ENCODE data around the gene MEF2D. TPM values are rescaled to one million over a fixed set of nuclear protein-coding genes. Genes with fewer than 3 reads are reported as not detected.

Gene MEF2D
- total and polyA plus RNA-seq, 7 donors = 43.1 to 258 (median 126) TPM

GRCh38 chr1:156480016-156480370 is 20.6 kb downstream of the MEF2D start:
- intact Hi-C loops (cut with DNase I) = no loop called here
- Histone ChIP-seq H3K4me3 (no peak overlapping the region), H3K4me1 (peaks cover 99% of the 10 kb centered on the region), H3K9me3 (no peaks in the 10 kb centered on the region), H3K36me3 (ENCODE audit: insufficient read depth in 1 of 2, low read depth in 1 of 2) (peaks cover 4 to 85% of the 10 kb centered on the region in 2 donors), H3K27me3 (ENCODE audit: insufficient read depth in 3 of 3, low read length in 2 of 3) (no peaks in the 10 kb centered on the region), H3K27ac (peak overlapping the region; percentile 97)
- no peak for ATAC-seq
- DNase-seq = no peak
- 25 to 49% (median 35%) methylated on average over 4 of the region's 4 CpGs for WGBS, 3 donors
- TF ChIP-seq CTCF (IDR thresholded peaks at IDR 0.05) = no peak

GRCh38 chr1:156479093-156480015 is 21.2 kb downstream of the MEF2D start:
- peaks cover 97% of the 10 kb centered on the region for H3K4me1 ChIP-seq
- no peak overlapping the region for H3K4me3 ChIP-seq
- no peaks in the 10 kb centered on the region for H3K9me3 ChIP-seq
- DNase-seq (peak in 1 of 2 donors; percentile 58), ATAC-seq (no peak)
- no peak for TF ChIP-seq CTCF (IDR thresholded peaks at IDR 0.05)
- no peaks in the 10 kb centered on the region for H3K27me3 ChIP-seq (ENCODE audit: insufficient read depth in 3 of 3, low read length in 2 of 3)
- WGBS, 3 donors = 67 to 82% (median 75%) methylated on average over 14 to 15 of the region's 15 CpGs
- intact Hi-C loops (cut with DNase I) = no loop called here
- peaks cover 4 to 91% of the 10 kb centered on the region in 2 donors for H3K36me3 ChIP-seq (ENCODE audit: insufficient read depth in 1 of 2, low read depth in 1 of 2)
- H3K27ac ChIP-seq = peak overlapping the region; percentile 97

- peak overlapping the region; percentile 97 for H3K27ac ChIP-seq
- H3K36me3 ChIP-seq (ENCODE audit: insufficient read depth in 1 of 2, low read depth in 1 of 2) = peaks cover 4 to 100% of the 10 kb centered on the region in 2 donors
- intact Hi-C loops (cut with DNase I) = no loop called here
- DNase-seq = peak in 1 of 2 donors; percentile 34
- H3K9me3 ChIP-seq = no peaks in the 10 kb centered on the region
- 49 to 58% (median 53%) methylated on average over 8 of the region's 8 CpGs for WGBS, 3 donors
- peaks cover 95% of the 10 kb centered on the region for H3K4me1 ChIP-seq
- no peak for TF ChIP-seq CTCF (IDR thresholded peaks at IDR 0.05)
- no peaks in the 10 kb centered on the region for H3K27me3 ChIP-seq (ENCODE audit: insufficient read depth in 3 of 3, low read length in 2 of 3)
- no peak for ATAC-seq
- H3K4me3 ChIP-seq = no peak overlapping the region
These were observed 22.3 kb downstream of the MEF2D start for GRCh38 chr1:156478250-156478627.

GRCh38 chr1:156477526-156478249 is 22.9 kb downstream of the MEF2D start:
- no peaks in the 10 kb centered on the region for H3K27me3 ChIP-seq (ENCODE audit: insufficient read depth in 3 of 3, low read length in 2 of 3)
- H3K9me3 ChIP-seq = no peaks in the 10 kb centered on the region
- TF ChIP-seq CTCF (IDR thresholded peaks at IDR 0.05) = no peak
- peaks cover 4 to 100% of the 10 kb centered on the region in 2 donors for H3K36me3 ChIP-seq (ENCODE audit: insufficient read depth in 1 of 2, low read depth in 1 of 2)
- ATAC-seq = no peak
- H3K4me3 ChIP-seq = no peak overlapping the region
- H3K4me1 ChIP-seq = peaks cover 95% of the 10 kb centered on the region
- DNase-seq = peak; percentile 53 to 75
- WGBS, 3 donors = 44 to 56% (median 51%) methylated on average over 3 of the region's 3 CpGs
- intact Hi-C loops (cut with DNase I) = no loop called here
- peak overlapping the region; percentile 97 for H3K27ac ChIP-seq

Measured in psoas muscle (tissue), 8 donors.